A673 (cell line): ENCODE results near the gene CBX2. TPM values are rescaled to one million over a fixed set of nuclear protein-coding genes. Genes with fewer than 3 reads are reported as not detected.

Source experiments
- BruUV-seq: library from RNA; stranded (reverse); fragments of 400-500 nt; replicated peaks from 2 replicates; lab custom pipeline; 2021; lab: Mats Ljungman, UMichigan
- CTCF ChIA-PET: fragments of 300-600 bp; sonication (Branson Sonifier 250); formaldehyde crosslinking; loops from one replicate; lab custom pipeline; 2022; ENCODE audit warnings: antibody characterized with exemption; lab: Charles Lee
- POLR2A ChIA-PET: fragments of 300-600 bp; sonication (Branson Sonifier 250); formaldehyde crosslinking; loops from one replicate; lab custom pipeline; 2022; ENCODE audit warnings: antibody characterized with exemption; ENCODE audit not compliant: low non-redundant PET; lab: Charles Lee
- DNase-seq: peaks from one replicate; pipeline ENCODE4 v3.0.0-alpha.2; 2015; ENCODE audit warnings: low spot score
- H3K27ac ChIP-seq: fragments of 200-600 bp; sonication (generic); 2 replicates; pipeline ENCODE4 v1.5.1; 2016; ENCODE audit warnings: mixed run types, low read depth, mild to moderate bottlenecking, mixed read lengths, antibody characterized with exemption, low read length; ENCODE audit not compliant: poor library complexity, severe bottlenecking
- H3K27me3 ChIP-seq: fragments of 200-600 bp; sonication (generic); replicated peaks from 2 replicates; pipeline ENCODE4 v1.6.1; 2017; ENCODE audit warnings: mixed run types, low read depth, mild to moderate bottlenecking, mixed read lengths, antibody characterized with exemption, low read length; ENCODE audit not compliant: insufficient read depth, poor library complexity
- H3K36me3 ChIP-seq: fragments of 200-600 bp; sonication (generic); 2 replicates; pipeline ENCODE4 v1.6.1; 2016; ENCODE audit warnings: mixed run types, mild to moderate bottlenecking, mixed read lengths, antibody characterized with exemption, low read length; ENCODE audit not compliant: insufficient read depth, poor library complexity, severe bottlenecking
- H3K4me1 ChIP-seq: fragments of 200-600 bp; sonication (generic); 2 replicates; pipeline ENCODE4 v1.6.1; 2017; ENCODE audit warnings: mixed run types, mild to moderate bottlenecking, mixed read lengths, antibody characterized with exemption, low read length; ENCODE audit not compliant: insufficient read depth, poor library complexity, severe bottlenecking
- H3K4me3 ChIP-seq: fragments of 200-600 bp; sonication (generic); 2 replicates; pipeline ENCODE4 v1.5.1; 2016; ENCODE audit warnings: low read depth, mixed run types, mild to moderate bottlenecking, mixed read lengths, low read length; ENCODE audit not compliant: poor library complexity, severe bottlenecking
- H3K9me3 ChIP-seq: fragments of 200-600 bp; sonication (generic); 2 replicates; pipeline ENCODE4 v1.6.1; 2016; ENCODE audit warnings: mixed run types, low read depth, mild to moderate bottlenecking, mixed read lengths, antibody characterized with exemption, low read length; ENCODE audit not compliant: poor library complexity, severe bottlenecking
- EZH2 ChIP-seq: fragments of 200-600 bp; sonication (generic); IDR thresholded peaks from 2 replicates; pipeline ENCODE4 v1.6.1; 2017; ENCODE audit warnings: borderline replicate concordance, low read depth, mild to moderate bottlenecking, mixed read lengths, antibody characterized with exemption, low read length; ENCODE audit not compliant: poor library complexity, severe bottlenecking
- intact Hi-C: fragments of 100-400 bp; cut with micrococcal nuclease; formaldehyde crosslinking; loops from one replicate; pipeline ENCODE4 v1.10.0; 2022; ENCODE audit not compliant: unreplicated experiment
- total RNA-seq: library from RNA; stranded (reverse); gene quantifications from 2 replicates; pipeline ENCODE4 v1.2.3, GENCODE V29; 2021
- TF ChIP-seq, protein P1 (sequence below): fragments of 300-800, 200-600 bp; sonication (generic); conservative IDR thresholded peaks from 2 replicates; pipeline ENCODE4 v1.5.1; 2017; ENCODE audit warnings: low read depth, mild to moderate bottlenecking, antibody characterized with exemption, low read length, moderate library complexity, mixed read lengths

Gene CBX2
- total RNA-seq, 1 experiment from 2014 or later: 59.5 TPM

GRCh38 chr17:79834565-79835469, 56.9 kb downstream of the CBX2 start:
- no TSS peak for BruUV-seq
- ChIA-PET CTCF (interaction anchor here (0.6 to 2.0 kb wide), 8 partner anchors 8 to 173 kb away, joined by 3 to 8 read pairs (median 4); partner anchors contain the start of gene CBX8), POLR2A (interaction anchor here (0.5 to 1.3 kb wide), 3 partner anchors 24 to 134 kb away, joined by 3 to 6 read pairs (median 3); no protein-coding TSS in a partner anchor)
- Histone ChIP-seq H3K27ac (no peak overlapping the region), H3K4me3 (no peak overlapping the region), H3K27me3 (no peaks in the 10 kb centered on the region), H3K36me3 (peaks cover 23% of the 10 kb centered on the region), H3K4me1 (peaks cover 75% of the 10 kb centered on the region), H3K9me3 (no peaks in the 10 kb centered on the region)
- intact Hi-C loops: loop anchor here (5.0 to 10.0 kb wide), 2 partner anchors 43 to 90 kb away; no protein-coding TSS in a partner anchor
- peak; percentile 57 for DNase-seq
- TF ChIP-seq, protein P1, sequence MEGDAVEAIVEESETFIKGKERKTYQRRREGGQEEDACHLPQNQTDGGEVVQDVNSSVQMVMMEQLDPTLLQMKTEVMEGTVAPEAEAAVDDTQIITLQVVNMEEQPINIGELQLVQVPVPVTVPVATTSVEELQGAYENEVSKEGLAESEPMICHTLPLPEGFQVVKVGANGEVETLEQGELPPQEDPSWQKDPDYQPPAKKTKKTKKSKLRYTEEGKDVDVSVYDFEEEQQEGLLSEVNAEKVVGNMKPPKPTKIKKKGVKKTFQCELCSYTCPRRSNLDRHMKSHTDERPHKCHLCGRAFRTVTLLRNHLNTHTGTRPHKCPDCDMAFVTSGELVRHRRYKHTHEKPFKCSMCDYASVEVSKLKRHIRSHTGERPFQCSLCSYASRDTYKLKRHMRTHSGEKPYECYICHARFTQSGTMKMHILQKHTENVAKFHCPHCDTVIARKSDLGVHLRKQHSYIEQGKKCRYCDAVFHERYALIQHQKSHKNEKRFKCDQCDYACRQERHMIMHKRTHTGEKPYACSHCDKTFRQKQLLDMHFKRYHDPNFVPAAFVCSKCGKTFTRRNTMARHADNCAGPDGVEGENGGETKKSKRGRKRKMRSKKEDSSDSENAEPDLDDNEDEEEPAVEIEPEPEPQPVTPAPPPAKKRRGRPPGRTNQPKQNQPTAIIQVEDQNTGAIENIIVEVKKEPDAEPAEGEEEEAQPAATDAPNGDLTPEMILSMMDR: peak; percentile 92
- TF ChIP-seq EZH2: no peak

DNA sequence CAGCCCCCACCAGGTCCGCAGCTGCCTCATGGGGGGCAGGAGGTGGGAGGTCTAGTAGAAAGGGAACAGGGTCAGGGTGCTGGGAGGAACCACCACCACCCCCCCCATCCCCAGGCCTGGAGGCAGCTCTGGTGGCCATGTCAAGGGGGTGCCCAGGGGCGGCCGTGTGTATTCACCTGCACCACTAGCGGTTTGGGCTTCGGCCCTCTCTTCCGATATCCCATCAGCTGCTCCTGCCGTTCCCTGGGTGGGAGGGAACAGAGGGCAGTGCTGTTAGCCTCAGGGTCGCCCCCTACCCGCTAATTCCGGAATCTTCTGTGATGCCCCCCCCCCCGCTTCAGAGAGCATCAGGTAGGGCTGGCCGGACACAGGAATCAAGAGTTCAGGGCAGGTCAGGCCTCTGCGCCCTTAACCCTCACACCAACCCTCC, 57.5 kb downstream of the CBX2 start:
- peaks cover 6% of the 10 kb centered on the region for H3K27me3 ChIP-seq
- no peak for TF ChIP-seq EZH2
- TF ChIP-seq, protein P1: no peak
- H3K4me1 ChIP-seq: peaks cover 75% of the 10 kb centered on the region
- ChIA-PET POLR2A (interaction anchor here (0.5 to 1.3 kb wide), 5 partner anchors 14 to 133 kb away, joined by 3 to 6 read pairs (median 3); partner anchors contain the start of gene CBX8), CTCF (interaction anchor here (0.6 to 2.0 kb wide), 8 partner anchors 9 to 173 kb away, joined by 3 to 8 read pairs (median 4); partner anchors contain the start of gene CBX8)
- BruUV-seq: no TSS peak
- H3K36me3 ChIP-seq: peaks cover 23% of the 10 kb centered on the region
- no peak for DNase-seq
- intact Hi-C loops: loop anchor here (5.0 to 10.0 kb wide), 2 partner anchors 43 to 91 kb away; no protein-coding TSS in a partner anchor
- no peaks in the 10 kb centered on the region for H3K9me3 ChIP-seq
- peak overlapping the region; percentile 87 for H3K27ac ChIP-seq
- H3K4me3 ChIP-seq: peak overlapping the region; percentile 59

DNA sequence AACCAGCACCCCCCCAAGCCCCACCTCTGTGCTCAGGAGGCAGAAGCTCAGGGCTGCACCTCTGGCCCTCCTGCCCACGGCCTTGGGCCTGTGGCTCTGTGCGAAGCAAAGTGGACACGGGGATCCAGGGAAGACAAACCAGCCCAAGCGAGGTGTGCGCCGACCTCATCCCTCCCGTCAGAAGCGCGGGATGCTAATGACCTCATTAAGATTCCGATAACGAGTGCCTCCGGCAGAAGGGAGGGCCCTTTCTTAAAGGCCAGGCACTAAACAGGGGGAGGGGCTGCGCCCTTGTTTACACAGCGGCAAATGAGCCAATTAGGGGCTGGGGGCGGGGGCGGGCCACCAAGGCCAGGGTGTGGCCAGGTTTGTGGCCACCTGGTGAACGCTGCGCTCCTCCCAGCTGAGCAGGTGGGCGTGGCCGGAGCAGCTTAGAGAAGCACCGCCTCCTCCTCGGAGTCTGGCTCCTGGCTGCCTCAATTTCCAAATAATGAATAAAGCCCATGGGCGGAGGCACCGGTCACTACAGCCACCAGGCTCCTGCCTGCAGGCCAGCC, 58.1 kb downstream of the CBX2 start:
- H3K4me3 ChIP-seq: peak overlapping the region; percentile 59
- H3K27me3 ChIP-seq: peaks cover 12% of the 10 kb centered on the region
- POLR2A ChIA-PET: interaction anchor here (0.6 to 1.3 kb wide), 4 partner anchors 14 to 39 kb away, joined by 3 to 6 read pairs (median 3); partner anchors contain the start of gene CBX8
- CTCF ChIA-PET: interaction anchor here (0.5 to 2.0 kb wide), 6 partner anchors 27 to 91 kb away, joined by 3 to 8 read pairs (median 6); partner anchors contain the start of gene CBX8
- TF ChIP-seq, protein P1: no peak
- no peak for TF ChIP-seq EZH2
- H3K36me3 ChIP-seq: peaks cover 23% of the 10 kb centered on the region
- H3K27ac ChIP-seq: peak overlapping the region; percentile 87
- no peaks in the 10 kb centered on the region for H3K9me3 ChIP-seq
- BruUV-seq: no TSS peak
- peaks cover 74% of the 10 kb centered on the region for H3K4me1 ChIP-seq
- DNase-seq: peak; percentile 62
- intact Hi-C loops: loop anchor here (5.0 to 10.0 kb wide), 2 partner anchors 44 to 91 kb away; no protein-coding TSS in a partner anchor
